HTERT RPE-1 (cell line): ENCODE data around the gene MTHFD1L.

Source experiments
- in situ Hi-C: fragments of 300-500 bp; cut with MboI; formaldehyde crosslinking; loops from 4 replicates; pipeline ENCODE4 v1.14.3; 2020; ENCODE audit warnings: low sequenced_read_pairs

The MTHFD1L gene

GRCh38 chr6:150865043-150865405, 478 bp upstream of the MTHFD1L start:
- in situ Hi-C loops: no loop called here

- in situ Hi-C loops: no loop called here
Measured at GRCh38 chr6:150866147-150866990, 867 bp downstream of the MTHFD1L start.

- in situ Hi-C loops: no loop called here
Measured at GRCh38 chr6:150866991-150867501, 1.5 kb downstream of the MTHFD1L start.

DNA sequence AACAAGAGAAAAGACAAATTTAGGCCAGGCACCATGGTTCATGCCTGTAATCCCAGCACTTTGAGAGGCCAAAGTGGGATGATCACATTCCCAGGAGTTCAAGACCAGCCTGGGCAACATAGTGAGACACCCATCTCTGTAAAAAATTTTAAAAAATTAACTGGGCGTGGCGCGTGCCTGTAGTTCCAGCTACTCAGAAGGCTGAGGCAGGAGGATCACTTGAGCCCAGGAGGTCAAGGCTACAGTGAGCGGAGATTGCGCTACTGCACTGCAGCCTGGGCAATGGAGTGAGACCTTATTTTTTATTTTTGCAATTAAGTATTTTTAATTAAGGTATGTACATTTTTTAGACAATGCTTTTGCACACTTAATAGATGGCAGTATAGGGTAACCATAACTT, 3.3 kb downstream of the MTHFD1L start:
- in situ Hi-C loops: no loop called here

DNA sequence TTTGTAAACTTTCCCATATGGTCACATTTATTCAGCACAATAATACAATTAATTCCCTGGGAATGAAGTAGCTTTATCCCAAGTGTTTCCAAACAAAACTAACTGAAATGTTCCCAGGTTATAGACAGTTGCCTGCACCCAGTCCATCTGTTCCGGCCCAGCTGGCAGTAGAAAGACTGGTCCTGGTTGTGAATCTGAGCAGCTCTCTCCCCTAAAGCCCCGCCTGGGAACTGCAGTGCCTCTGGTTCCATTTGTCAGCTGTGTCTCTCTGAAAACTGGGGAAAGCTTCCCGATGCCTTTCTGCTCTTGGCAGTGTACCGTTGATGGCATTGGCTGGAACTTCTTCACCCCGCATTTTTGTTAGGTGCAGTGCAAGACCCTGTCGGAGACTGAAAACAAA, 8.7 kb downstream of the MTHFD1L start:
- in situ Hi-C loops: no loop called here

DNA sequence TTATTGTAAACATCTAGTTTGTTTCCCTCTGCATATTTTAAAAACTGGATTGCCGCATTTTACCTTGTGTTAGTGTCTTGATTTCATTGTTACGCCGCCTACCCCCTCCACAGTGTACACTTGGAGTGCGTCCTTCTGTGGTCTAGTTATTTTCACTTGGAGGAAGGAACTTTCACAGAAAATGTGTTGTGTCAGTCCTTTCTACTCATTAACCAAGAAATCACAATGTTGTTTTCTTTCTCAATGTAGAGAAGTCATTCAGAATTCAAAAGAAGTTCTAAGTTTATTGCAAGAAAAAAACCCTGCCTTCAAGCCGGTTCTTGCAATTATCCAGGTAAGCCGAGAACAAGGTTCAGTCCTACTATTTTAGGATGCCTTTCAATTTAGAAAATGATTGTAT, 10.3 kb downstream of the MTHFD1L start:
- in situ Hi-C loops: no loop called here

DNA sequence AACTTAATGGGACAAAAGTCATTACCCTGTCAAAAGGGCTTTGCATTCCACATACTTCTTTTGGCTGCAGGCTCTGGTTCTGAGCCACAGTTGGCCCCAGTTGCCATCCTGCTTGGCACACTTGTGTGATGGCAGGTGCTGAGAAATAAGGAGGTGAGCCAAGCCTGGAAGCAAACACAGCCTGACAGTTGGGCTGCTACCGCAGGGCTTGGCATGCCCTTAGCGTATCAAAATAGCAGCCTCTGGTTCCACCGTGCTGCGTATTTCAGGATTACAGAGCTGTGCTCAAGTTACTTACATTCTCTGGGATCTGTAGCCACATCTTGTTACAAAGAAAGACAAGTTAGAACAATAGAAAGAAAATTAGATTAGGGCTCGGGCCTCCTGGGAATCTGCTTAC, 11.1 kb downstream of the MTHFD1L start:
- in situ Hi-C loops: no loop called here

DNA sequence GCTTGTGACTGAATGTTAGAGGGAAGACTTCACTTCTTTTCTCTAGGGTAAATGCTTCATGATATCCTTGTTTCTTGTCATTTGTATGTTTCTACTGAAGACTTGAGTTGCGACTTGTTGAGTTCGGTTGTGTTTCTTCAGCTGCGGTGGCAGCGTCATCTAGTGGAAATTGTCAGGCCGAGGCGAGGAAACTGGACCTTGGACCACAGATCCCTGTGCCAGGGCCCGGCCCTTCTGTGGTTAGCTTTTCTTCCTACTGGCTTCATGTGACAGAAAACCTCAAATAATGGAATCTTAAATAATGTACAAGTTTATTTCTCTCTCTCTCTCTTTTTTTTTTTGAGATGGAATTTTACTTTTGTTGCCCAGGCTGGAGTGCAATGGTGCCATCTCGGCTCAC, 12.4 kb downstream of the MTHFD1L start:
- in situ Hi-C loops: no loop called here

- in situ Hi-C loops: no loop called here
Measured at GRCh38 chr6:150878347-150879213, 13.1 kb downstream of the MTHFD1L start.

DNA sequence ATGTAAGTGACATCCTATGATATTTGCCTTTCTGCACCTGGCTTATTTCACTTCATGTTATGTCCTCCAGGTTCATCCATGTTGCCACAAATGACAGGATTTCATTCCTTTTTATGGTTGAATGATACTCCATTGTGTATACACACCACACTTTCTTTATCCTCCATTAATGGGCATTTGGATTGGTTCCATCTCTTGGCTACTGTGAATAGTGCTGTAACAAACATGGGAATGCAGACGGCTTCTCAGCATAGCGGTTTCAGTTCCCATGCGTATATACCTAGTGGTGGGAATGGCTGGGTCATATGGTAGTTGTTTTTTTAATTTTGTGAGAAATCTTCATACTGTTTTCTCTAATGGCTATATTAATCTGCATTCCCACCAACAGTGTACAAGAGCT, 14.8 kb downstream of the MTHFD1L start:
- in situ Hi-C loops: no loop called here

DNA sequence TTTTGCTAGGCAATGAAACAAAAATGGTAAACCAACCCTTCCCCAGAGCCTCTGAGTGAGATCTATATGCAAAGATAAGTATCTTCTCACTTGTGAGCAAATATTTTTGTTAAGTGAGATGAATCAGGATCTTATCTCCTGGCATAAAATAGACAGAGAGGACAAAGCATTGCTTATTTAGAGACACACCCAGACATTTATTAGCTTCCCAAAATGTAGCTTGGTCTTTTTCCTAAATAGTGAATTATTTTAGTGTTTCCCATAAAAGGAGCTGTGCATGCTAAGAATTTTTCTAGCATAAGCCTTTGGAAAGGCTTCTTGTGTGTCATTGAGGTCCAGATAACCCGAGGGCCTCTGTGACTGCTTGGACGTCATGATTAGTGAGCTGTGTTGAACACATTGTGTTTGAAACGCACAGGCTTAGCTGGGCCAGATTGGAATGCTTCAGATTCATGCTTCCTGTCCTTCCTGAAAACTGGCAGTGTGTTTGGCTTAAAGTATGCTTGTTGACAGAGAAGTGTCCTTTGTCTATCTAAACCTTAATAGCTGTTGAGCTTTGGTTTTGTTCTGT, 16.5 kb downstream of the MTHFD1L start:
- in situ Hi-C loops: no loop called here

DNA sequence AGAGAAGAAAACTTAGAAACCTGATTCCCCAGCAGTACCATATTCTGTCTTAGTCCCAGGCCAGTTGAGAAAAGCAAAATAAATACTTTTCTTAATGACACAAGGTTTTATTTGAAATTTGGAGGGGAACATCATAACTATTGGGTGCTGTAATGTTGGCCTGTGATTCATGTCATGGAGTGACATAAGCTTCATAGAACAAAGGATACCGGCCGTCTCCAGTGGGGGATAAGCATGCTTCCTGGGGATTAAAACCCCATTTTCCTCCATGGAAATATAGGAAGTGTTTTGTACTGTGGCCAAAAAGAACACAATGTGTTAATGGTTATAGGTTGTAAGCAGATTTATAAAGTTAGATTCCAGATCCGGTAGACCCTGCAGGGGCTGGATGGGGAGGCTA, 18.0 kb downstream of the MTHFD1L start:
- in situ Hi-C loops: no loop called here

GRCh38 chr6:150886155-150886554, 20.7 kb downstream of the MTHFD1L start:
- in situ Hi-C loops: no loop called here

DNA sequence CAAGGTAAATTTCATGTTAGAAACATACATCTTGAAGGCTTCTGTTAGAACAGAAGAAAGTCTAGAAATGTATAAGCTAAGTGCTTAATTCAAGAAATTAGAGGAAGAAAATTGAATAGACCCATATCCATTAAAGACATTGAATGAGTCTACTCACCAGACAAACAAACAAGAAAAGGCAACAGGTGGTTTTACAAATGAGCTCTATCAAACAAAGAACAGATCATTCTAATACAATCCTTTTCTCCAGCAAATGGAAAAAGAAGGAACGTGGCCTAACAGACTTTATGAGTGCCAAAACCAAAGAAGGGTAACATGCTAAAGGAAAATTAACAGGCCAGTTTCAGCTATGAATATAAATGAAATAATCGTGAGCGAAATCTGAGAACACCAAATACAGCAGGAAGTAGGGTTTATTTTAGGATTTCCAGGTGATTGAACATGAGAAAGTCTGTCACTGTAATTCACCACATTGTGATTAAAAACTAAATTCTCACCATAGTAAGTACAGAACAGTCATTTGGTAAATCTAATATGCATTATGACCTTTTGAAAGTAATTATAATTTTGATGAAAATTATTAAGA, 22.6 kb downstream of the MTHFD1L start:
- in situ Hi-C loops: no loop called here

DNA sequence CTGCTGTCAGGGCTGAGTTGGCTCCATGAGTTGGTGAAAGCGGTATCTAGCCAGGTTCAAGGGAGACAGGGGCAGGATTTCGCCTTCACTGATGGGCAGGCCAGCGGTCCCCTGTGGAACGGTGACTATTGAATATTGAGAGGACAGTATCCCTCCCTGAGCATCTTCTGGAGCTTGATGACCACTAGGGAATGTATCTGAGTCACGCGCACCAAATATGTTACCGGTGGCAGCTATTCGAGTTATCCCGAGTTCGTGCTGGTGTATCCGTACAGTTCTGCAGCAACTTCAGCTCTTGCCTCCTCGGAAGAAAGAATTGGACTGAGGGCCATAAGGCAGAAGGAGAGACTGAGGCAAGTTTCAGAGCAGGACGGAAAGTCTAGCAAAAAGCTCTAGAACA, 24.8 kb downstream of the MTHFD1L start:
- in situ Hi-C loops: no loop called here

- in situ Hi-C loops: no loop called here
Measured at GRCh38 chr6:150891888-150892485, 26.5 kb downstream of the MTHFD1L start.

GRCh38 chr6:150894191-150894744, 28.8 kb downstream of the MTHFD1L start:
- in situ Hi-C loops: no loop called here

DNA sequence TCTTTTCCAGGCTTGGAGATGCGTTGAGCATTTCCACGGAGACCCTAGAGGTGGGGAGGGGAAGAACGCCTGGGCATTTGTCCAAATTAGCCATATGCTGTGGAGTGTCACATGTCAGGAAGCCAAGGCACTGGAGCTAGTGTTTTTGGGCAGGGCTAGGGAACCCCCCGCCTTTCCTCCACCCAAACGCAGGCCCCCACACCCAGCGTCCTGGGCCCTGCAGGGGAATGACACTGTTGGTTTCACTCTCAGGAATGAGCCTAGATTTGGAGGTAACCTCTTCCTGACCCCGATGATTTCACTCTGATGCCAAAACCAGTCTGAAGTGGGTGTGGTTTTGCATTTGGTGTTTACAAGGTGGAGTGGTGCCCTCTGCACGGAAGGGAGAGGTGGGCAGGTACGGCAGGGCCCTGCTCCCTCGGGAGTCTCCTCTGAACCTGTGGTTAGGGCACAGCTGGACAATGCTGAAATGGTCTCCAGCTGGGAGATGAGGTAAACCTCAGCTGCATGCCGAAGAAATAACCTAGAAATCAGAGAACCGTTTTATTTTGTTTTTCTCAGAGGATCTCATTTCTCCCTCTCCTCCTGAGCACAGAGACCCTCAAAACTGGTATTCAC, 29.5 kb downstream of the MTHFD1L start:
- in situ Hi-C loops: no loop called here

GRCh38 chr6:150895928-150896632, 30.6 kb downstream of the MTHFD1L start:
- in situ Hi-C loops: no loop called here
